K562 (cell line): ENCODE results near the gene PLXNA3. TPM values are rescaled to one million over a fixed set of nuclear protein-coding genes. Genes with fewer than 3 reads are reported as not detected.

Source experiments
- ATAC-seq: fragments of 200-7000 bp; cut with Tn5 transposase; 3 replicates; pipeline ENCODE4 v1.9.1; 2020; ENCODE audit warnings: moderate library complexity
- Bru-seq: library from RNA; stranded (reverse); fragments of 400-500 nt; gene quantifications from one replicate; lab custom pipeline; 2021; lab: Mats Ljungman, UMichigan
- BruChase-seq, 2 experiments: library from RNA; stranded (reverse); fragments of 400-500 nt; gene quantifications; one replicate each; lab custom pipeline; 2021; lab: Mats Ljungman, UMichigan
- BruUV-seq: library from RNA; stranded (reverse); fragments of 400-500 nt; replicated peaks from 2 replicates; lab custom pipeline; 2021; lab: Mats Ljungman, UMichigan
- CTCF ChIA-PET: fragments of 300-600 bp; formaldehyde crosslinking; extraction: SDS; loops from one replicate; lab custom pipeline; 2021; ENCODE audit warnings: low intra/inter-chr PET ratio; lab: Yijun Ruan, JAX
- POLR2A ChIA-PET: fragments of 300-600, 350-650 bp; sonication (Branson Sonifier 250); formaldehyde crosslinking; extraction: SDS; loops from one replicate; lab custom pipeline; 2021; ENCODE audit warnings: antibody characterized with exemption, inconsistent platforms; lab: Yijun Ruan, JAX
- DNase-seq, 4 experiments: peaks; one replicate each; pipeline versions ENCODE4 v3.0.0 to v3.0.0-alpha.2; 2011 to 2018; ENCODE audit warnings: low spot score in 3 of 4, mixed read lengths in 3 of 4; ENCODE audit errors: extremely low read depth in 1 of 4
- FAIRE-seq: peaks from 2 replicates; lab custom pipeline; 2011; peaks lifted over from hg19 to GRCh38; lab: Jason Lieb, UNC
- H2AFZ ChIP-seq: 2 replicates; pipeline ENCODE4 v1.6.0; 2011; ENCODE audit warnings: low read depth, low read length, control low read depth, inconsistent platforms
- H3K27ac ChIP-seq: fragments of 200-600 bp; 3 replicates; pipeline ENCODE4 v1.8.0; 2011; ENCODE audit warnings: low read depth, mild to moderate bottlenecking, control low read depth, inconsistent platforms, low read length, moderate library complexity, mixed read lengths; ENCODE audit errors: extremely low read depth
- H3K27me3 ChIP-seq, 2 experiments: fragments of 300-600 bp in 1 of 2; 2 replicates in 1 of 2; 3 replicates in 1 of 2; pipeline versions ENCODE4 v1.6.0 to v1.8.0; 2011; ENCODE audit warnings: inconsistent platforms in 2 of 2, low read length in 2 of 2, mild to moderate bottlenecking in 1 of 2, mixed read lengths in 1 of 2, moderate library complexity in 1 of 2; ENCODE audit not compliant: control insufficient read depth in 2 of 2, insufficient read depth in 2 of 2
- H3K36me3 ChIP-seq: fragments of 300-600 bp; 3 replicates; pipeline ENCODE4 v1.8.0; 2011; ENCODE audit warnings: mild to moderate bottlenecking, low read length, inconsistent platforms; ENCODE audit not compliant: control insufficient read depth, insufficient read depth
- H3K4me1 ChIP-seq, 2 experiments: fragments of 200-600 bp in 1 of 2; replicated peaks in 1 of 2; 2 replicates in 1 of 2; 3 replicates in 1 of 2; pipeline versions ENCODE4 v1.5.1 to v1.8.0; 2011; ENCODE audit warnings: inconsistent platforms in 2 of 2, low read length in 2 of 2, mild to moderate bottlenecking in 1 of 2, mixed read lengths in 1 of 2, moderate library complexity in 1 of 2; ENCODE audit not compliant: control insufficient read depth in 2 of 2, insufficient read depth in 2 of 2
- H3K4me2 ChIP-seq: 2 replicates; pipeline ENCODE4 v1.6.1; 2011; ENCODE audit warnings: low read length, control low read depth, inconsistent platforms, mixed read lengths; ENCODE audit not compliant: insufficient read depth
- H3K4me3 ChIP-seq: fragments of 200-600 bp; sonication (generic), shearing (Covaris generic); 2 replicates; pipeline ENCODE4 v1.5.1; 2016; ENCODE audit warnings: control low read depth, inconsistent platforms
- H3K79me2 ChIP-seq: fragments of 200-600 bp; 3 replicates; pipeline ENCODE4 v1.8.0; 2011; ENCODE audit warnings: low read length, inconsistent platforms; ENCODE audit not compliant: control insufficient read depth, insufficient read depth
- H3K9ac ChIP-seq, 2 experiments: 2 replicates each; pipeline versions ENCODE4 v1.6.0 to v1.6.1; 2011; ENCODE audit warnings: low read depth in 2 of 2, low read length in 2 of 2, control low read depth in 1 of 2, inconsistent platforms in 1 of 2, mild to moderate bottlenecking in 1 of 2, mixed read lengths in 1 of 2; ENCODE audit not compliant: insufficient read depth in 1 of 2
- H3K9me1 ChIP-seq: one replicate; pipeline ENCODE4 v1.6.0; 2011; ENCODE audit warnings: inconsistent platforms, mild to moderate bottlenecking, low read length, moderate library complexity; ENCODE audit not compliant: control insufficient read depth, insufficient read depth
- H3K9me3 ChIP-seq: replicated peaks from 2 replicates; pipeline ENCODE4 v1.5.1; 2011; ENCODE audit warnings: low read depth, low read length, inconsistent platforms; ENCODE audit not compliant: control insufficient read depth, insufficient read depth
- H4K20me1 ChIP-seq: replicated peaks from 2 replicates; pipeline ENCODE4 v1.6.1; 2011; ENCODE audit warnings: low read length, inconsistent platforms, mixed read lengths; ENCODE audit not compliant: control insufficient read depth, insufficient read depth
- EP300 ChIP-seq: IDR thresholded peaks from 2 replicates; pipeline ENCODE4 v1.6.1; 2012; ENCODE audit warnings: low read length, improper control_type of control experiment
- EWSR1 ChIP-seq: fragments of 450-650 bp; IDR thresholded peaks from 2 replicates; pipeline ENCODE4 v1.6.1; 2018; ENCODE audit warnings: borderline replicate concordance, mild to moderate bottlenecking, low read depth, moderate library complexity; ENCODE audit not compliant: partially characterized antibody
- NR2C2 ChIP-seq, 2 experiments: fragments of 200-800 bp in 1 of 2; sonication (Bioruptor generic) in 1 of 2; sonication (generic) in 1 of 2; formaldehyde crosslinking in 1 of 2; IDR thresholded peaks; 2 replicates each; pipeline versions ENCODE4 v1.6.1 to v1.8.0; 2016 to 2022; ENCODE audit warnings: mild to moderate bottlenecking in 1 of 2, missing compliant biosample characterization in 1 of 2, missing genetic modification characterization in 1 of 2, missing genetic modification reagents in 1 of 2
- PHF8 ChIP-seq: fragments of 200-600 bp; sonication (generic); IDR thresholded peaks from 2 replicates; pipeline ENCODE4 v1.6.1; 2012; ENCODE audit warnings: mixed run types, mild to moderate bottlenecking, inconsistent platforms, low read length, moderate library complexity, borderline replicate concordance
- PRDM10 ChIP-seq: fragments of 450-650 bp; IDR thresholded peaks from 2 replicates; pipeline ENCODE4 v1.6.1; 2018; ENCODE audit not compliant: partially characterized antibody
- TEAD1 ChIP-seq, 2 experiments: fragments of 450-650 bp in 1 of 2; sonication (generic) in 1 of 2; formaldehyde crosslinking; IDR thresholded peaks; 2 replicates each; pipeline versions ENCODE4 v1.4.0 to v1.8.0; 2020 to 2022; ENCODE audit warnings: mild to moderate bottlenecking in 2 of 2, missing genetic modification reagents in 1 of 2
- ZFX ChIP-seq: sonication (generic); formaldehyde crosslinking; IDR thresholded peaks from 2 replicates; pipeline ENCODE4 v1.8.0; 2022; ENCODE audit warnings: mild to moderate bottlenecking, missing genetic modification reagents, moderate library complexity
- ZNF212 ChIP-seq: fragments of 450-650 bp; formaldehyde crosslinking; IDR thresholded peaks from 2 replicates; pipeline ENCODE4 v1.4.0; 2020; ENCODE audit warnings: mild to moderate bottlenecking
- WGBS: fragments of 100-300 bp; shearing (Covaris generic); methylation state at CpG from one replicate; pipeline ENCODE4 v1.1.6; 2016; ENCODE audit warnings: low coverage, mixed read lengths; ENCODE audit not compliant: insufficient coverage; ENCODE audit errors: missing lambda C conversion rate; 5-methylcytosine and 5-hydroxymethylcytosine counted together
- in situ Hi-C: fragments of 300-500 bp; cut with MboI; formaldehyde crosslinking; loops from 4 replicates; pipeline ENCODE4 v1.15.0; 2018; ENCODE audit warnings: inconsistent platforms, mixed read lengths
- intact Hi-C: fragments of 100-400 bp; cut with micrococcal nuclease; formaldehyde crosslinking; loops from 2 replicates; pipeline ENCODE4 v1.14.2; 2022
- long read RNA-seq, 3 experiments: library from polyadenylated mRNA in 2 of 3; library from RNA in 1 of 3; unstranded in 2 of 3; stranded (forward) in 1 of 3; transcript quantifications; one replicate each; pipeline ENCODE4 v2.0.0, GENCODE V29; 2019 to 2022
- polyA minus RNA-seq, 3 experiments: library from RNA; depleted of rRNA, polyadenylated mRNA; stranded (reverse); fragments of >200 nt; gene quantifications; 2 replicates each; pipeline ENCODE4 v1.2.3, GENCODE V29; 2011
- polyA plus RNA-seq, 8 experiments: library from polyadenylated mRNA; depleted of rRNA in 4 of 8; stranded (reverse) in 5 of 8; unstranded in 3 of 8; fragments of >200 nt; fragmentation: Nextera tagmentation in 2 of 8; fragmentation: Illumina TruSeq in 1 of 8; extraction: Ambion mirVana in 2 of 8; extraction: Trizol in 1 of 8; gene quantifications; 2 replicates each; pipeline versions ENCODE4 v1.2.1 to v1.2.3, GENCODE V29; 2011 to 2014; ENCODE audit warnings: inconsistent platforms in 1 of 8, missing spikeins in 1 of 8
- total RNA-seq, 7 experiments: library from RNA; depleted of rRNA in 6 of 7; stranded (reverse); fragments of >200 nt in 6 of 7; fragmentation: Illumina TruSeq in 2 of 7; extraction: Trizol in 2 of 7; gene quantifications; 2 replicates each; pipeline versions ENCODE4 v1.2.1 to v1.2.3, GENCODE V29; 2011 to 2021; ENCODE audit warnings: low replicate concordance in 1 of 7
- TF ChIP-seq, protein P1 (sequence below): sonication (generic); formaldehyde crosslinking; IDR thresholded peaks from 2 replicates; pipeline ENCODE4 v1.8.1; 2023; ENCODE audit warnings: mild to moderate bottlenecking, missing genetic modification reagents, moderate library complexity

The PLXNA3 gene
- total RNA-seq (2011; cell fraction: chromatin; rRNA removed; ENCODE audit: low replicate concordance), result 204 and 524 TPM in 2 replicates
- 231 and 238 TPM in 2 replicates for total RNA-seq (2011; cell fraction: nucleolus; rRNA removed)
- total RNA-seq (2011; cell fraction: nucleoplasm; rRNA removed), result 144 and 167 TPM in 2 replicates
- total RNA-seq (2014; rRNA removed) (3.5 and 3.8 TPM in 2 replicates), total RNA-seq (2014; rRNA removed; fragmentation: Illumina TruSeq; extraction: Trizol) (4.5 and 6.8 TPM in 2 replicates), total RNA-seq (2015; rRNA removed; fragmentation: Illumina TruSeq; extraction: Trizol) (7.5 and 9.5 TPM in 2 replicates), total RNA-seq (2021) (26.5 and 47.8 TPM in 2 replicates), polyA plus RNA-seq (2011; rRNA removed) (13.3 and 30.4 TPM in 2 replicates), polyA plus RNA-seq (2014; fragmentation: Illumina TruSeq; extraction: Trizol) (21.9 and 27.5 TPM in 2 replicates), polyA plus RNA-seq (2014; fragmentation: Nextera tagmentation; extraction: Ambion mirVana) (under 1 TPM; 0.32 to 0.42 TPM), polyA plus RNA-seq (2014; rRNA removed) (20.1 and 21.5 TPM in 2 replicates), polyA minus RNA-seq (2011; rRNA and poly(A)+ RNA removed) (5.9 and 10.7 TPM in 2 replicates), Bru-seq, nascent RNA (percentile 58 among the genes with signal in this experiment), BruChase-seq, experiment 1, labeled RNA remaining after a 2-hour chase (percentile 52 among the genes with signal in this experiment), BruChase-seq, experiment 2, labeled RNA remaining after a 6-hour chase (percentile 61 among the genes with signal in this experiment)
- polyA plus RNA-seq (2011; cell fraction: cytosol; rRNA removed), result 10.9 and 15.0 TPM in 2 replicates
- 240 and 366 TPM in 2 replicates for polyA plus RNA-seq (2011; cell fraction: nucleus; rRNA removed)
- polyA plus RNA-seq (2012), result 46.6 and 47.8 TPM in 2 replicates
- polyA minus RNA-seq (2011; cell fraction: cytosol; rRNA and poly(A)+ RNA removed), result 6.4 and 13.7 TPM in 2 replicates
- 53.6 and 60.0 TPM in 2 replicates for polyA minus RNA-seq (2011; cell fraction: nucleus; rRNA and poly(A)+ RNA removed)
- long read RNA-seq, experiment 1, partial matches to known transcripts, result 18 of 28 reads
- long read RNA-seq, experiment 1, other reads (novel, unspliced or antisense), result 10 of 28 reads
- long read RNA-seq, experiment 2, partial matches to known transcripts, result 2 of 6 reads
- long read RNA-seq, experiment 2, other reads (novel, unspliced or antisense), result 4 of 6 reads
- long read RNA-seq, experiment 3, result 0 reads

DNA sequence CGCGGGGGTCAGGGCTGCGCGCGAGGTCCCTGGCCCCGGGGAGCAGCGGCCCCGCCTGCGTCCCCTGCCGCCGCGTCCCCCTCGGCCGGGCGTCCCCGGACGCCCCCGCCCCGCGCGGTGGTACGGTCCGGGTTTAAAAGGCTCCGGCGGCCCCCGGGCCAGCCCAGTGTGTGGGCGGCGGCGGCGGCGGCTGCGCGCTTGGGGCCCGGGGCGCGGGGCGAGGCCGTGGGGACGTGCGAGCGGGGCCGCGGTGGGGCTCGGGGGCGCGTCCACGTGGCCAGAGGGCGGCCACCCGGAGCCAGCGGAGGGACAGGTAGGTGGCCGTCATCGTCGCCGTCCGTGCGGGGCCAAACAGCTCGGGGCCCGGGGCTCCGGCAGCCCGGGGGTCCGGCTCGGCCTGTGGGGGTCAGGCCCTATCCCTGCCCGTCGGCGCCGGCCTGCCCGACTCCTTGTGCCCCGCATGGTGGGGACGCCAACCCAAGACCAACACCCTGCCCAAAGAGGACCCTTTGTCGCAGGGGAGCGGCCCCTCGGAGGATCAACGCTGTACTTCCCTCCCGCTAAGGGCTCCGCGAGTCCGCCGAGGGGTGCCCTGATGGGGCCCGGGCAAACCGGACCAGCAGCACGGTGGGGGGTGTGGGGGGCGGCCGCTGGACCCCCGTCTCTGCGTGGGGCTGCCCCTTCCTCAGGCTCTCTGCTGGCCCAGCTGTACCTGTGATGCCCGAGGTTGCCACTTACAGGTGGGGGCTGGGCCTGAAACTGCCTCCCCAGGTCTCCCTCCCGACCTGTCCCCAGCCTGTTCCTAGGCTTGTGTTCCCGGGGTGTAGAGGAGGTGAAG, at the start of gene PLXNA3:
Gene PLXNA3 (plus strand): TSS at position 166 of the 838 bp plus-strand sequence. CDS start 1,903 bp downstream, outside the sequence.
- Histone ChIP-seq H2AFZ (peak within 1 kb of the TSS; percentile 87), H3K36me3 (peaks cover 30% of the 10 kb centered on the region; the same call in 2 of the 3 replicates), H3K9me1 (no peaks in the 10 kb centered on the region), H3K79me2 (peaks cover 30% of the 10 kb centered on the region), H3K4me1 (peaks cover 7 to 50% of the 10 kb centered on the region in 2 experiments; a peak in 3 of 5 replicates), H3K27me3 (no peaks in the 10 kb centered on the region), H4K20me1 (peaks cover 3% of the 10 kb centered on the region; the same call in 1 of the 2 replicates), H3K9ac (peak within 1 kb of the TSS; percentile 66 to 92), H3K27ac (peak within 1 kb of the TSS; percentile 74), H3K9me3 (no peaks in the 10 kb centered on the region), H3K4me2 (peak within 1 kb of the TSS; percentile 81), H3K4me3 (peak within 1 kb of the TSS; percentile 59)
- ATAC-seq, result peak; percentile 66
- peak; percentile 70 to 87 (median 82) for DNase-seq
- WGBS, result 0% methylated on average over 7 of the region's 88 CpGs
- no peak for FAIRE-seq
- in situ Hi-C loops, result no loop called here
- POLR2A ChIA-PET, result interaction anchor here (0.6 to 2.9 kb wide), 12 partner anchors 10 to 75 kb away, joined by 3 to 11 read pairs (median 4); partner anchors contain the start of genes ATP6AP1, LAGE3 and UBL4A
- intact Hi-C loops, result no loop called here
- TSS peak; percentile 79 for BruUV-seq
- CTCF ChIA-PET, result interaction anchor here (1.2 kb wide), 1 partner anchor 76 kb away, joined by 3 read pairs; no protein-coding TSS in a partner anchor
- TF ChIP-seq ZFX (peak; percentile 47), EWSR1 (no peak), TEAD1 (CRISPR knock-in tag; IDR thresholded peaks at IDR 0.05) (no peak), EP300 (no peak), ZNF212 (no peak), NR2C2 (CRISPR knock-in tag; IDR thresholded peaks at IDR 0.05) (no peak), NR2C2 (tag; IDR thresholded peaks at IDR 0.05) (peak; percentile 44; the same call in 1 of the 2 replicates), PHF8 (peak; percentile 69; the same call in 1 of the 2 replicates), PRDM10 (no peak)
- TF ChIP-seq, protein P1, sequence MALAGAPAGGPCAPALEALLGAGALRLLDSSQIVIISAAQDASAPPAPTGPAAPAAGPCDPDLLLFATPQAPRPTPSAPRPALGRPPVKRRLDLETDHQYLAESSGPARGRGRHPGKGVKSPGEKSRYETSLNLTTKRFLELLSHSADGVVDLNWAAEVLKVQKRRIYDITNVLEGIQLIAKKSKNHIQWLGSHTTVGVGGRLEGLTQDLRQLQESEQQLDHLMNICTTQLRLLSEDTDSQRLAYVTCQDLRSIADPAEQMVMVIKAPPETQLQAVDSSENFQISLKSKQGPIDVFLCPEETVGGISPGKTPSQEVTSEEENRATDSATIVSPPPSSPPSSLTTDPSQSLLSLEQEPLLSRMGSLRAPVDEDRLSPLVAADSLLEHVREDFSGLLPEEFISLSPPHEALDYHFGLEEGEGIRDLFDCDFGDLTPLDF (CRISPR knock-in tag), result no peak
